NOMO-1 (cell line): ENCODE measurements around the gene PI4KA.
"Not testable (repeated sequence)": the region's sequence is repeated elsewhere in the genome, so short reads cannot be mapped to it uniquely, and the experiment has no call there.

ENCODE experiments used
- DNase-seq, 2 experiments: peaks; one replicate each; lab custom pipeline; 2025; ENCODE audit not compliant: unreplicated experiment in 2 of 2; lab: John Stamatoyannopoulos, UW

The PI4KA gene

GRCh38 chr22:20779014-20779817 lies 79.4 kb downstream of the PI4KA start:
- DNase-seq = no peak

- DNase-seq = no peak
Measured at GRCh38 chr22:20777420-20778177, 81.0 kb downstream of the PI4KA start.

GRCh38 chr22:20776624-20777405 lies 81.8 kb downstream of the PI4KA start:
- no peak for DNase-seq

GRCh38 chr22:20775342-20775895 lies 83.2 kb downstream of the PI4KA start:
- DNase-seq = no peak

- DNase-seq = no peak
Measured at GRCh38 chr22:20774882-20775281, 83.7 kb downstream of the PI4KA start.

GRCh38 chr22:20773793-20774212 lies 84.8 kb downstream of the PI4KA start, which contains the start of gene SERPIND1:
Gene SERPIND1 (plus strand): TSS chr22:20774113. CDS start chr22:20779313, 5,200 bp downstream.
- DNase-seq = no peak

- no peak for DNase-seq
Measured at GRCh38 chr22:20771918-20772625, 86.5 kb downstream of the PI4KA start.

GRCh38 chr22:20769496-20769826 lies 89.2 kb downstream of the PI4KA start:
- DNase-seq = not testable (repeated sequence)

GRCh38 chr22:20766530-20766929 lies 92.1 kb downstream of the PI4KA start:
- DNase-seq = no peak

GRCh38 chr22:20765938-20766337 lies 92.7 kb downstream of the PI4KA start:
- DNase-seq = no peak

GRCh38 chr22:20764729-20765128 lies 93.9 kb downstream of the PI4KA start:
- DNase-seq = no peak

GRCh38 chr22:20764471-20764720 lies 94.2 kb downstream of the PI4KA start:
- no peak for DNase-seq

GRCh38 chr22:20763630-20764470 lies 94.8 kb downstream of the PI4KA start:
- DNase-seq = no peak

GRCh38 chr22:20762233-20762796 lies 96.3 kb downstream of the PI4KA start:
- DNase-seq = no peak

GRCh38 chr22:20761536-20761935 lies 97.1 kb downstream of the PI4KA start:
- no peak for DNase-seq

GRCh38 chr22:20760084-20760483 lies 98.5 kb downstream of the PI4KA start:
- no peak for DNase-seq

GRCh38 chr22:20758688-20759087 lies 99.9 kb downstream of the PI4KA start:
- no peak for DNase-seq

GRCh38 chr22:20756846-20757245 lies 101.8 kb downstream of the PI4KA start:
- no peak for DNase-seq

GRCh38 chr22:20752873-20753272 lies 105.7 kb downstream of the PI4KA start:
- DNase-seq = no peak
